OCI-LY1 (cell line): Measurements from ENCODE around the gene THUMPD3.
A peak's percentile ranks its signal among the peaks of the same experiment; 100 is the strongest.

Experiments
- H2AFZ ChIP-seq: fragments of 200-600 bp; sonication (generic), shearing (Covaris generic); 2 replicates; pipeline ENCODE4 v1.6.0; 2014; ENCODE audit warnings: antibody characterized with exemption, mild to moderate bottlenecking, low read length
- H3F3A ChIP-seq: fragments of 200-600 bp; sonication (generic), shearing (Covaris generic); 2 replicates; pipeline ENCODE4 v1.6.0; 2014; ENCODE audit warnings: mild to moderate bottlenecking, antibody characterized with exemption, low read length, moderate library complexity; ENCODE audit not compliant: insufficient read depth
- H3K27ac ChIP-seq: fragments of 200-600 bp; sonication (generic); 2 replicates; pipeline ENCODE4 v1.5.1; 2014; ENCODE audit warnings: low read length, mixed run types, mild to moderate bottlenecking, low read depth; ENCODE audit not compliant: poor library complexity, severe bottlenecking
- H3K27me3 ChIP-seq: fragments of 200-600 bp; sonication (generic); 2 replicates; pipeline ENCODE4 v1.6.0; 2014; ENCODE audit warnings: antibody characterized with exemption, mild to moderate bottlenecking, low read length, moderate library complexity; ENCODE audit not compliant: insufficient read depth
- H3K36me3 ChIP-seq: fragments of 200-600 bp; sonication (generic); 2 replicates; pipeline ENCODE4 v1.6.1; 2014; ENCODE audit warnings: mild to moderate bottlenecking, antibody characterized with exemption, low read length, moderate library complexity, mixed read lengths; ENCODE audit not compliant: insufficient read depth
- H3K4me1 ChIP-seq: fragments of 200-600 bp; sonication (generic); 2 replicates; pipeline ENCODE4 v1.5.1; 2014; ENCODE audit warnings: mild to moderate bottlenecking, low read length, moderate library complexity; ENCODE audit not compliant: insufficient read depth, severe bottlenecking
- H3K4me2 ChIP-seq: fragments of 200-600 bp; sonication (generic), shearing (Covaris generic); 2 replicates; pipeline ENCODE4 v1.6.1; 2014; ENCODE audit warnings: low read length
- H3K4me3 ChIP-seq: fragments of 200-600 bp; sonication (generic); 2 replicates; pipeline ENCODE4 v1.5.1; 2014; ENCODE audit warnings: low read length, low read depth, mild to moderate bottlenecking, mixed read lengths; ENCODE audit not compliant: poor library complexity, severe bottlenecking
- H3K79me2 ChIP-seq: fragments of 200-600 bp; shearing (Covaris generic); 2 replicates; pipeline ENCODE4 v1.6.1; 2016; ENCODE audit warnings: mixed run types, low read length, mixed read lengths; ENCODE audit not compliant: insufficient read depth
- H3K9ac ChIP-seq: fragments of 200-600 bp; sonication (generic), shearing (Covaris generic); 2 replicates; pipeline ENCODE4 v1.6.1; 2014; ENCODE audit warnings: mild to moderate bottlenecking, low read length, mixed read lengths
- H3K9me2 ChIP-seq: fragments of 200-600 bp; sonication (generic), shearing (Covaris generic); 2 replicates; pipeline ENCODE4 v1.6.1; 2014; ENCODE audit warnings: low read depth, mild to moderate bottlenecking, low read length, mixed read lengths
- H3K9me3 ChIP-seq: fragments of 200-600 bp; shearing (Covaris generic); 2 replicates; pipeline ENCODE4 v1.6.1; 2014; ENCODE audit warnings: low read length, mixed read lengths
- H4K20me1 ChIP-seq: fragments of 200-600 bp; sonication (generic), shearing (Covaris generic); 2 replicates; pipeline ENCODE4 v1.6.0; 2016; ENCODE audit warnings: mild to moderate bottlenecking, low read length; ENCODE audit not compliant: insufficient read depth
- CTCF ChIP-seq: fragments of 200-600 bp; sonication (generic), shearing (Covaris generic); IDR thresholded peaks from 2 replicates; pipeline ENCODE4 v1.5.1; 2017; ENCODE audit warnings: mild to moderate bottlenecking, antibody characterized with exemption, low read length, moderate library complexity, mixed read lengths
- EZH2 ChIP-seq: fragments of 200-600 bp; sonication (generic), shearing (Covaris generic); IDR thresholded peaks from 2 replicates; pipeline ENCODE4 v1.8.0; 2017; ENCODE audit warnings: borderline replicate concordance, mixed run types, mild to moderate bottlenecking, antibody characterized with exemption, low read length, moderate library complexity, mixed read lengths

Gene THUMPD3

GRCh38 chr3:9390265-9390888, 27.5 kb downstream of the THUMPD3 start:
- H3K27ac ChIP-seq, result no peak overlapping the region
- no peaks in the 10 kb centered on the region for H4K20me1 ChIP-seq
- no peaks in the 10 kb centered on the region for H3K27me3 ChIP-seq
- H3K4me3 ChIP-seq, result no peak overlapping the region
- H3F3A ChIP-seq, result peaks cover 7% of the 10 kb centered on the region; the same call in 1 of the 2 replicates
- no peak overlapping the region for H3K4me2 ChIP-seq
- TF ChIP-seq CTCF (no peak), EZH2 (no peak)
- no peak overlapping the region for H2AFZ ChIP-seq
- no peaks in the 10 kb centered on the region for H3K9me3 ChIP-seq
- H3K9ac ChIP-seq, result no peak overlapping the region
- peaks cover 46% of the 10 kb centered on the region for H3K79me2 ChIP-seq
- no peaks in the 10 kb centered on the region for H3K9me2 ChIP-seq
- H3K4me1 ChIP-seq, result peaks cover 11% of the 10 kb centered on the region
- H3K36me3 ChIP-seq, result peaks cover 98% of the 10 kb centered on the region

GRCh38 chr3:9392041-9392440, 29.2 kb downstream of the THUMPD3 start:
- Histone ChIP-seq H3K4me2 (no peak overlapping the region), H3K36me3 (peaks cover 87% of the 10 kb centered on the region), H3K27me3 (no peaks in the 10 kb centered on the region), H3K9ac (no peak overlapping the region), H3K9me3 (no peaks in the 10 kb centered on the region), H3K4me3 (no peak overlapping the region), H3F3A (0 out of 2 replicates have a peak, but pooled peaks cover 5% of the 10 kb centered on the region), H3K27ac (no peak overlapping the region), H4K20me1 (no peaks in the 10 kb centered on the region), H3K4me1 (peaks cover 17% of the 10 kb centered on the region), H3K79me2 (peaks cover 56% of the 10 kb centered on the region), H2AFZ (no peak overlapping the region), H3K9me2 (no peaks in the 10 kb centered on the region)
- TF ChIP-seq EZH2 (no peak), CTCF (no peak)

- Histone ChIP-seq H3K9me2 (no peaks in the 10 kb centered on the region), H3F3A (no peaks in the 10 kb centered on the region), H3K27me3 (no peaks in the 10 kb centered on the region), H3K27ac (peak overlapping the region; percentile 87), H2AFZ (no peak overlapping the region), H3K36me3 (peaks cover 59% of the 10 kb centered on the region), H3K9me3 (no peaks in the 10 kb centered on the region), H4K20me1 (no peaks in the 10 kb centered on the region), H3K4me2 (peak overlapping the region; percentile 77), H3K4me1 (peaks cover 36% of the 10 kb centered on the region), H3K9ac (peak overlapping the region; percentile 88), H3K79me2 (peaks cover 85% of the 10 kb centered on the region), H3K4me3 (peak overlapping the region; percentile 89)
- TF ChIP-seq EZH2 (no peak), CTCF (no peak)
Measured at GRCh38 chr3:9395570-9396300, 32.9 kb downstream of the THUMPD3 start.
